Adrenal gland (tissue), 5 donors: ENCODE measurements around the gene BCAS3.

ENCODE experiments used
- CTCF ChIP-seq, 6 experiments: fragments of 450-650 bp in 4 of 6; fragments of 200-600 bp in 2 of 6; sonication (generic) in 1 of 6; IDR thresholded peaks; 1 replicate in 5 of 6; 2 replicates in 1 of 6; pipeline versions ENCODE4 v1.5.1 to v1.8.0; 2016 to 2021; ENCODE audit warnings: antibody characterized with exemption in 6 of 6, mild to moderate bottlenecking in 2 of 6, moderate library complexity in 1 of 6
- POLR2A ChIP-seq, 2 donors: fragments of 450-650 bp; IDR thresholded peaks; one replicate each; pipeline ENCODE4 v1.6.1; 2017; ENCODE audit warnings: antibody characterized with exemption in 2 of 2, mild to moderate bottlenecking in 2 of 2, moderate library complexity in 1 of 2
- donor health status: DM: no; HTN: no; CAD: no.

GRCh38 chr17:61209525-61209924 lies 531.9 kb downstream of the BCAS3 start:
- TF ChIP-seq CTCF (IDR thresholded peaks at IDR 0.05) (no peak), POLR2A (IDR thresholded peaks at IDR 0.05) (no peak)
